Measurements from ENCODE around the gene CCNG2.

Gene CCNG2

GRCh38 chr4:77147079-77147782 lies 9.8 kb upstream of the CCNG2 start:
- TF ChIP-seq CTCF (IDR thresholded peaks at IDR 0.05; ENCODE audit: low read depth, low read length): no peak
- no peak overlapping the region for H3K4me3 ChIP-seq (ENCODE audit: low read depth, low read length)

- no peak for TF ChIP-seq CTCF (IDR thresholded peaks at IDR 0.05; ENCODE audit: low read depth, low read length)
- no peak overlapping the region for H3K4me3 ChIP-seq (ENCODE audit: low read depth, low read length)
Observed at GRCh38 chr4:77148078-77148477, 8.9 kb upstream of the CCNG2 start.

DNA sequence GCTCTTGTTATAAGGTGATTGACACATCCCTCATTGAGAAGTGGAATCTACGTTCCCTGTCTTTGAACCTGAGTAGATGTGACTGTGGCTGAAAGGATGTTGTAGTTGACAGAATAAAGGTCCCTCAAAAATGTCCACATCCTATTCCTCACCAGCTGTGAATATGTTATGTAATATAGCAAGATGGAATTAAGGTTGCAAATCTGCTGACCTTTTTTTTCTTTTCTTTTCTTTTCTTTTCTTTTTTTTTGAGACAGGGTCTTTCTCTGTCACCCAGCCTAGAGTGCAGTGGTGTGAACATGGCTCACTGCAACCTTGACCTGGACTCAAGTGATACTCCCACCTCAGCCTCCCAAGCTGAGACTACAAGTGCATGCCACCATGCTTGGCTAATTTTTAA lies 7.2 kb upstream of the CCNG2 start:
- no peak overlapping the region for H3K4me3 ChIP-seq (ENCODE audit: low read depth, low read length)
- TF ChIP-seq CTCF (IDR thresholded peaks at IDR 0.05; ENCODE audit: low read depth, low read length): no peak

GRCh38 chr4:77151241-77151640 lies 5.8 kb upstream of the CCNG2 start:
- no peak overlapping the region for H3K4me3 ChIP-seq (ENCODE audit: low read depth, low read length)
- TF ChIP-seq CTCF (IDR thresholded peaks at IDR 0.05; ENCODE audit: low read depth, low read length): no peak

DNA sequence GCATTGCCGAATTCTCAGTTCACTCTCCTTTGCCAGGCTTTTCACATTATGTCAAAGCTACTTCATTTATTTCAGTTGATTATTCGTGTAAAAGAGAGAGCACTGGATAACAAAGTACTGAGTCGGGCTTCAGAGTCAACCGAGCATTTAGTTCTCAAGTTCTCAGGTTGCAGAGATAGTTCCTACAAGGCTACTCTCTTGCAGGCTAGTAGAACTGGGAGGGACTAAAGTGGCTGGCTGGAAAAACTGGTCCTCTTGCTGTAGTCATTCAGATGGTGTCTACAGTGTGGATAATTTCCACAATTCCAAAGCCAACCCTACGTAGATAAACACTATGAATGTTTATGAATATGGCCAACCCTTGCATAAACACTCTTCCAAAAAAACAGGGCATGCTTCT lies 4.6 kb upstream of the CCNG2 start:
- H3K4me3 ChIP-seq (ENCODE audit: low read depth, low read length): no peak overlapping the region
- TF ChIP-seq CTCF (IDR thresholded peaks at IDR 0.05; ENCODE audit: low read depth, low read length): no peak

GRCh38 chr4:77153006-77153405 lies 4.0 kb upstream of the CCNG2 start:
- no peak overlapping the region for H3K4me3 ChIP-seq (ENCODE audit: low read depth, low read length)
- no peak for TF ChIP-seq CTCF (IDR thresholded peaks at IDR 0.05; ENCODE audit: low read depth, low read length)

DNA sequence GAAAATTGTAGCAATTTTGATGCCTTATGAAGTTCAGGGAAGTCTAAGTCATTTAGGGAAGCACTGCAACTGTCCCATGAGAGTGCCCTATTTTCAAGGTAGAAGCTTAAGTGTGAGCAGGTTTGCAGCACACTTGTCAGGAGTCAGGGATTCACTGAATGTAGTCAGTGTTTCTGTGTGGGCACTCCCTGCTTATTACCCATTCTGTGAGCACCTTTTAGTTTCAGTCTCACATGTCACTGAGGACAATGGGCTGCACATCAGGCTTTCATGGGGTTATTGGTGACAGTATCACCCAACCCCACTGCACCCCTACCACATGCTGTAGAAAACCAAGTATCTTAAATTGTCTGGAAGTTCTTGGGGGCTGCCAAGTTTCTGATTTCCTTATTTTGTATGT lies 2.9 kb upstream of the CCNG2 start:
- TF ChIP-seq CTCF (IDR thresholded peaks at IDR 0.05; ENCODE audit: low read depth, low read length): no peak
- H3K4me3 ChIP-seq (ENCODE audit: low read depth, low read length): no peak overlapping the region
